K562 (cell line): Measurements from ENCODE around the gene PLPPR2. TPM values are rescaled to one million over a fixed set of nuclear protein-coding genes. Genes with fewer than 3 reads are reported as not detected.

Experiments used
- CHD2 ChIP-seq: IDR thresholded peaks from 2 replicates; pipeline ENCODE4 v1.6.1; 2011; ENCODE audit warnings: low read depth, low read length
- E2F4 ChIP-seq: sonication (generic); formaldehyde crosslinking; IDR thresholded peaks from 2 replicates; pipeline ENCODE4 v1.8.0; 2022; ENCODE audit warnings: mild to moderate bottlenecking, low read depth, missing genetic modification reagents
- ETS1 ChIP-seq: conservative IDR thresholded peaks from 2 replicates; pipeline ENCODE4 v1.6.1; 2011; ENCODE audit warnings: low read depth, mild to moderate bottlenecking, low read length; ENCODE audit not compliant: control insufficient read depth
- FUS ChIP-seq: fragments of 200-400 bp; formaldehyde crosslinking; optimal IDR thresholded peaks from 2 replicates; pipeline ENCODE3; 2017; ENCODE audit warnings: low read depth, low read length
- HINFP ChIP-seq: fragments of 450-650 bp; conservative IDR thresholded peaks from 2 replicates; pipeline ENCODE4 v1.6.1; 2016; ENCODE audit warnings: missing genetic modification characterization, low read depth, mild to moderate bottlenecking, control low read depth, missing compliant biosample characterization
- NCOA4 ChIP-seq: fragments of 450-650 bp; IDR thresholded peaks from 2 replicates; pipeline ENCODE4 v1.6.1; 2018; ENCODE audit warnings: mild to moderate bottlenecking; ENCODE audit not compliant: partially characterized antibody
- PPARD ChIP-seq: fragments of 250-450 bp; sonication (Bioruptor Pico); IDR thresholded peaks from 2 replicates; pipeline ENCODE4 v1.8.0; 2022; ENCODE audit warnings: inconsistent platforms, mild to moderate bottlenecking, moderate library complexity
- PRDM10 ChIP-seq: fragments of 450-650 bp; IDR thresholded peaks from 2 replicates; pipeline ENCODE4 v1.6.1; 2018; ENCODE audit not compliant: partially characterized antibody
- RBM17 ChIP-seq: fragments of 200-400 bp; formaldehyde crosslinking; IDR thresholded peaks from 2 replicates; pipeline ENCODE4 v1.6.1; 2017; ENCODE audit warnings: low read depth, mild to moderate bottlenecking, low read length, borderline replicate concordance
- SETDB1 ChIP-seq: IDR thresholded peaks from one replicate; pipeline ENCODE4 v1.6.1; 2012; ENCODE audit warnings: low read length, control low read depth, inconsistent platforms
- TCF7L2 ChIP-seq: fragments of 150-350 bp; IDR thresholded peaks from 2 replicates; pipeline ENCODE4 v1.6.1; 2016; ENCODE audit warnings: low read depth, mild to moderate bottlenecking, low read length, moderate library complexity
- TFAP4 ChIP-seq: sonication (generic); formaldehyde crosslinking; IDR thresholded peaks from 2 replicates; pipeline ENCODE4 v1.8.0; 2022; ENCODE audit warnings: missing genetic modification reagents, mild to moderate bottlenecking, moderate library complexity, borderline replicate concordance
- XRCC3 ChIP-seq: fragments of 450-650 bp; IDR thresholded peaks from 2 replicates; pipeline ENCODE4 v1.6.1; 2017; ENCODE audit warnings: mild to moderate bottlenecking, moderate library complexity
- ZFP36 ChIP-seq: fragments of 150-350 bp; IDR thresholded peaks from 2 replicates; pipeline ENCODE4 v1.6.1; 2018; ENCODE audit warnings: low read length, low read depth; ENCODE audit not compliant: partially characterized antibody
- ZFX ChIP-seq: sonication (generic); formaldehyde crosslinking; IDR thresholded peaks from 2 replicates; pipeline ENCODE4 v1.8.0; 2022; ENCODE audit warnings: mild to moderate bottlenecking, missing genetic modification reagents, moderate library complexity
- ZNF134 ChIP-seq: fragments of 250-450 bp; sonication (Bioruptor Pico); conservative IDR thresholded peaks from 2 replicates; pipeline ENCODE4 v1.4.0; 2020
- ZNF239 ChIP-seq: fragments of 250-450 bp; sonication (Bioruptor Pico); IDR thresholded peaks from 2 replicates; pipeline ENCODE4 v1.4.0; 2020; ENCODE audit warnings: mild to moderate bottlenecking
- ZNF699 ChIP-seq: fragments of 250-450 bp; sonication (Bioruptor Pico); IDR thresholded peaks from 2 replicates; pipeline ENCODE4 v1.8.0; 2021; ENCODE audit warnings: mild to moderate bottlenecking, moderate library complexity; ENCODE audit not compliant: insufficient replicate concordance
- ZZZ3 ChIP-seq: fragments of 450-650 bp; IDR thresholded peaks from 2 replicates; pipeline ENCODE4 v1.6.1; 2016; ENCODE audit warnings: antibody characterized with exemption, mild to moderate bottlenecking, moderate library complexity
- polyA plus RNA-seq, 8 experiments: library from polyadenylated mRNA; depleted of rRNA in 4 of 8; stranded (reverse) in 5 of 8; unstranded in 3 of 8; fragments of >200 nt; fragmentation: Nextera tagmentation in 2 of 8; fragmentation: Illumina TruSeq in 1 of 8; extraction: Ambion mirVana in 2 of 8; extraction: Trizol in 1 of 8; gene quantifications; 2 replicates each; pipeline versions ENCODE4 v1.2.1 to v1.2.3, GENCODE V29; 2011 to 2014; ENCODE audit warnings: inconsistent platforms in 1 of 8, missing spikeins in 1 of 8
- total RNA-seq, 7 experiments: library from RNA; depleted of rRNA in 6 of 7; stranded (reverse); fragments of >200 nt in 6 of 7; fragmentation: Illumina TruSeq in 2 of 7; extraction: Trizol in 2 of 7; gene quantifications; 2 replicates each; pipeline versions ENCODE4 v1.2.1 to v1.2.3, GENCODE V29; 2011 to 2021; ENCODE audit warnings: low replicate concordance in 1 of 7

Gene PLPPR2
- total and polyA plus RNA-seq, 9 of the 15 experiments (the other 6 are each of a cell fraction or from before 2014, with no cell fraction given): 0.49 to 15.9 (median 3.4) TPM

GRCh38 chr19:11339254-11340098 lies 15.8 kb upstream of the PLPPR2 start, which contains the start of gene RAB3D (continued):
- no peak for TF ChIP-seq HINFP (tag)
- TF ChIP-seq CHD2: peak; percentile 49; the same call in 1 of the 2 replicates
- no peak for TF ChIP-seq ETS1
- TF ChIP-seq SETDB1: no peak
- peak; percentile 13; the same call in 1 of the 2 replicates for TF ChIP-seq ZFX (CRISPR knock-in tag)
- TF ChIP-seq ZFP36: no peak
- no peak for TF ChIP-seq RBM17
- TF ChIP-seq E2F4 (CRISPR knock-in tag): no peak
- TF ChIP-seq XRCC3: no peak
- TF ChIP-seq PPARD (CRISPR knock-in tag): no peak
- TF ChIP-seq ZZZ3: no peak
- no peak for TF ChIP-seq PRDM10
- peak; percentile 78 for TF ChIP-seq TFAP4 (CRISPR knock-in tag)
- TF ChIP-seq ZNF239 (CRISPR knock-in tag): no peak
- no peak for TF ChIP-seq ZNF134
- no peak for TF ChIP-seq FUS
- TF ChIP-seq ZNF699 (CRISPR knock-in tag): no peak
- TF ChIP-seq NCOA4: no peak
- TF ChIP-seq TCF7L2: no peak
